Effector memory CD4-positive, alpha-beta T cell (primary cell): ENCODE results near the gene VPREB3.
A peak's percentile ranks its signal among the peaks of the same experiment; 100 is the strongest.
"Not testable (repeated sequence)": the region's sequence is repeated elsewhere in the genome, so short reads cannot be mapped to it uniquely, and the experiment has no call there.

Experiments
- DNase-seq, 3 donors: peaks; one replicate each; pipeline ENCODE4 v3.0.0-alpha.2; 2020
- H3K27ac ChIP-seq: 2 replicates; pipeline ENCODE4 v1.7.0; 2013; ENCODE audit warnings: mild to moderate bottlenecking, low read length, moderate library complexity; ENCODE audit not compliant: insufficient read depth, poor library complexity, severe bottlenecking
- H3K27me3 ChIP-seq: replicated peaks from 2 replicates; pipeline ENCODE4 v1.7.0; 2013; ENCODE audit warnings: mild to moderate bottlenecking, low read length; ENCODE audit not compliant: insufficient read depth, control insufficient read depth, poor library complexity, severe bottlenecking
- H3K36me3 ChIP-seq: 2 replicates; pipeline ENCODE4 v1.7.0; 2013; ENCODE audit warnings: mild to moderate bottlenecking, low read length, moderate library complexity; ENCODE audit not compliant: control insufficient read depth, insufficient read depth
- H3K4me1 ChIP-seq: 2 replicates; pipeline ENCODE4 v1.7.0; 2013; ENCODE audit warnings: low read length, mild to moderate bottlenecking; ENCODE audit not compliant: control insufficient read depth, insufficient read depth, poor library complexity, severe bottlenecking
- H3K4me3 ChIP-seq: 2 replicates; pipeline ENCODE4 v1.7.0; 2013; ENCODE audit warnings: low read length, low read depth, mild to moderate bottlenecking; ENCODE audit not compliant: insufficient read depth, poor library complexity, severe bottlenecking
- H3K9me3 ChIP-seq: 2 replicates; pipeline ENCODE4 v1.7.0; 2013; ENCODE audit warnings: mild to moderate bottlenecking, low read length, moderate library complexity; ENCODE audit not compliant: control insufficient read depth

The VPREB3 gene

GRCh38 chr22:23743303-23743705 lies 10.9 kb downstream of the VPREB3 start:
- no peak overlapping the region for H3K27ac ChIP-seq
- H3K4me3 ChIP-seq = no peak overlapping the region
- peaks cover 17% of the 10 kb centered on the region for H3K36me3 ChIP-seq
- no peaks in the 10 kb centered on the region for H3K27me3 ChIP-seq
- H3K9me3 ChIP-seq = no peaks in the 10 kb centered on the region
- no peak for DNase-seq
- H3K4me1 ChIP-seq = no peaks in the 10 kb centered on the region

DNA sequence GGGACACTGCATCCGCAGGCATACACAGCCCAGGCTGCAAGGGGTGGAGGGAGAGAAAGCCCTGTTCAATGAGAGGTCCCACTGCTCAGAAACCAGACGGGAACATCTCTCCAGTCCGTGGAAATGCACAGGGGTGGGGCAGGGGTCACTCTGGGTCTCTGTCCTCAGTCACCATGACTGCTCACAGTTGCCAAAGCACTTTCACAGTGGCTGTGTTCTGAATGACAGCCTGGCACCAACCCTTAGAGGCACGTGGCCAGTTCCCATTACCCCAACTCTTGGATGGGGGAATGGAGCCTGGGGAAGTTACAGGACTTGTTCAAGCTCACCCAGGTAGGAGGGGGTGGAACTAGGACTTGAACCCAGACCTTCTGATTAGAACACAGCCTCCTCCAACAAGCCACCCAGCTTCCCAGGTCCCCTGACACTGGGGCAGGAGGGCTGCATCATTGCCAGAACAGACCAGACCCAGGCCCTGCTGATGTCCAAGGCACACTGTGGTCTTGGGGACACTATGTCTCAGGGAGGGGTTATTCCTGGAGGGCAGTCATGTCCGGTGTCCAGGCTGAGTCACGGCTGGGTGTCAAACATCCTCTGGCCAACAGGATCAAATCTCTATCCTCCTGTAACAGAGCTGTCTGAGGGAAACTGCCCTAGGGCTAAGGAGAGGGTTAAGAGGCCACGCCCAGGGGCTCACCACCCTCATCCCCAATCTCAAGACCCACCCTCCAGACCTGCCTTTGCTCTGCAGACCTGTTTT lies 11.5 kb downstream of the VPREB3 start:
- Histone ChIP-seq H3K27ac (no peak overlapping the region), H3K27me3 (no peaks in the 10 kb centered on the region), H3K4me3 (no peak overlapping the region), H3K36me3 (peaks cover 17% of the 10 kb centered on the region), H3K9me3 (no peaks in the 10 kb centered on the region), H3K4me1 (no peaks in the 10 kb centered on the region)
- no peak for DNase-seq

GRCh38 chr22:23737696-23738095 lies 16.5 kb downstream of the VPREB3 start:
- Histone ChIP-seq H3K4me1 (no peaks in the 10 kb centered on the region), H3K27me3 (no peaks in the 10 kb centered on the region), H3K36me3 (no peaks in the 10 kb centered on the region), H3K27ac (no peak overlapping the region), H3K4me3 (no peak overlapping the region), H3K9me3 (no peaks in the 10 kb centered on the region)
- no peak for DNase-seq

DNA sequence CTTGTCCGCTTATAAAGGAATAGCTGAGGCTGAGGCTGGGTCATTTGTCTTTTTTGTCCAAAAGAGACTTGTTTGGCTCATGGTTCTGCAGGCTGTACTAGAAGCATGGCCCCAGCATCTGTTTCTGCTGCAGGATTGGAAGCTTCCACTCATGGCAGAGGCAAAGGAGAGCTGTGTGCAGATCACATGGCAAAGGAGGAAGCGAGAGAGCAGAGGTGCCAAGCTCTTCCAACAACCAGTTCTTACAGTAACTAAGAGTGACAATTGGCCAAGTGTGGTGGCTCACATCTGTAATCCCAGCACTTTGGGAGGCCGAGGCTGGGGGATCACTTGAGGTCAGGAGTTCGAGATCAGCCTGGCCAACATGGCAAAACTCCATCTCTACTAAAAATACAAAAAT lies 26.1 kb downstream of the VPREB3 start:
- H3K27me3 ChIP-seq, H3K9me3 ChIP-seq, H3K36me3 ChIP-seq, H3K4me1 ChIP-seq, H3K27ac ChIP-seq, H3K4me3 ChIP-seq, DNase-seq: not testable (repeated sequence)

GRCh38 chr22:23722724-23723123 lies 31.5 kb downstream of the VPREB3 start:
- no peaks in the 10 kb centered on the region for H3K36me3 ChIP-seq

GRCh38 chr22:23722160-23722559 lies 32.1 kb downstream of the VPREB3 start:
- no peaks in the 10 kb centered on the region for H3K36me3 ChIP-seq

More at GRCh38 chr22:23722724-23723123, 31.5 kb downstream of the VPREB3 start:
- DNase-seq = no peak
- Histone ChIP-seq H3K4me3 (no peak overlapping the region), H3K9me3 (no peaks in the 10 kb centered on the region), H3K4me1 (no peaks in the 10 kb centered on the region), H3K27me3 (no peaks in the 10 kb centered on the region), H3K27ac (no peak overlapping the region)

GRCh38 chr22:23720855-23721254 lies 33.4 kb downstream of the VPREB3 start:
- H3K27ac ChIP-seq = no peak overlapping the region

More at GRCh38 chr22:23722160-23722559, 32.1 kb downstream of the VPREB3 start:
- H3K4me1 ChIP-seq = peaks cover 4% of the 10 kb centered on the region
- no peaks in the 10 kb centered on the region for H3K9me3 ChIP-seq
- no peak overlapping the region for H3K4me3 ChIP-seq
- no peaks in the 10 kb centered on the region for H3K27me3 ChIP-seq
- no peak for DNase-seq
- no peak overlapping the region for H3K27ac ChIP-seq

GRCh38 chr22:23718371-23719165 lies 35.7 kb downstream of the VPREB3 start:
- DNase-seq = no peak
- no peak overlapping the region for H3K27ac ChIP-seq
- no peak overlapping the region for H3K4me3 ChIP-seq
- no peaks in the 10 kb centered on the region for H3K27me3 ChIP-seq
- no peaks in the 10 kb centered on the region for H3K9me3 ChIP-seq
- peaks cover 16% of the 10 kb centered on the region for H3K4me1 ChIP-seq
- peaks cover 11% of the 10 kb centered on the region for H3K36me3 ChIP-seq

More at GRCh38 chr22:23720855-23721254, 33.4 kb downstream of the VPREB3 start:
- no peak overlapping the region for H3K4me3 ChIP-seq
- no peaks in the 10 kb centered on the region for H3K9me3 ChIP-seq
- DNase-seq = no peak
- no peaks in the 10 kb centered on the region for H3K27me3 ChIP-seq
- peaks cover 10% of the 10 kb centered on the region for H3K4me1 ChIP-seq
- no peaks in the 10 kb centered on the region for H3K36me3 ChIP-seq

- peaks cover 14% of the 10 kb centered on the region for H3K36me3 ChIP-seq
- H3K27me3 ChIP-seq = no peaks in the 10 kb centered on the region
- DNase-seq = peak; percentile 62 to 74 (median 69)
- no peaks in the 10 kb centered on the region for H3K9me3 ChIP-seq
- H3K4me3 ChIP-seq = peak overlapping the region; percentile 82
- peak overlapping the region; percentile 78 for H3K27ac ChIP-seq
- peaks cover 16% of the 10 kb centered on the region for H3K4me1 ChIP-seq
Measured at GRCh38 chr22:23716811-23717801, 37.1 kb downstream of the VPREB3 start.
